H9 (cell line): ENCODE results near the gene DNM1. TPM values are rescaled to one million over a fixed set of nuclear protein-coding genes. Genes with fewer than 3 reads are reported as not detected.

Source experiments
- DNase-seq: peaks from one replicate; pipeline ENCODE4 v3.0.0-alpha.2; 2017
- H2AFZ ChIP-seq: one replicate; pipeline ENCODE4 v1.6.1; 2013; ENCODE audit warnings: mild to moderate bottlenecking, low read length, control low read depth, moderate library complexity
- H2AK5ac ChIP-seq: 2 replicates; pipeline ENCODE4 v1.6.1; 2013; ENCODE audit warnings: low read length, control low read depth, mixed read lengths; ENCODE audit not compliant: insufficient read length
- H2BK120ac ChIP-seq: one replicate; pipeline ENCODE4 v1.6.1; 2013; ENCODE audit warnings: low read depth, mild to moderate bottlenecking, low read length, control low read depth, inconsistent platforms; ENCODE audit not compliant: poor library complexity, severe bottlenecking
- H2BK12ac ChIP-seq: 2 replicates; pipeline ENCODE4 v1.6.1; 2013; ENCODE audit warnings: low read length, control low read depth, mixed read lengths, low read depth; ENCODE audit not compliant: insufficient read length
- H2BK15ac ChIP-seq: 2 replicates; pipeline ENCODE4 v1.6.1; 2013; ENCODE audit warnings: low read depth, low read length, control low read depth
- H2BK20ac ChIP-seq: one replicate; pipeline ENCODE4 v1.6.1; 2013; ENCODE audit warnings: low read depth, mild to moderate bottlenecking, low read length, control low read depth, inconsistent platforms; ENCODE audit not compliant: poor library complexity, severe bottlenecking
- H2BK5ac ChIP-seq: 2 replicates; pipeline ENCODE4 v1.6.1; 2013; ENCODE audit warnings: low read length, control low read depth, mixed read lengths; ENCODE audit not compliant: insufficient read length
- H3K14ac ChIP-seq: 2 replicates; pipeline ENCODE4 v1.6.1; 2013; ENCODE audit warnings: low read length, control low read depth; ENCODE audit not compliant: insufficient read depth
- H3K18ac ChIP-seq: 2 replicates; pipeline ENCODE4 v1.6.1; 2013; ENCODE audit warnings: low read depth, mild to moderate bottlenecking, mixed read lengths, low read length, control low read depth; ENCODE audit not compliant: insufficient read length
- H3K23ac ChIP-seq: 2 replicates; pipeline ENCODE4 v1.6.1; 2013; ENCODE audit warnings: low read length, control low read depth, mixed read lengths, low read depth; ENCODE audit not compliant: insufficient read length
- H3K23me2 ChIP-seq: 2 replicates; pipeline ENCODE4 v1.6.1; 2013; ENCODE audit warnings: low read depth, mild to moderate bottlenecking, mixed read lengths, low read length, control low read depth; ENCODE audit not compliant: insufficient read length, poor library complexity, severe bottlenecking
- H3K27ac ChIP-seq: 2 replicates; pipeline ENCODE4 v1.5.1; 2013; ENCODE audit warnings: low read length, control low read depth, mixed read lengths, low read depth; ENCODE audit not compliant: insufficient read length
- H3K27me3 ChIP-seq: 2 replicates; pipeline ENCODE4 v1.6.1; 2013; ENCODE audit warnings: low read length, control low read depth, inconsistent platforms; ENCODE audit not compliant: insufficient read depth
- H3K4ac ChIP-seq: 2 replicates; pipeline ENCODE4 v1.6.1; 2013; ENCODE audit warnings: low read depth, mild to moderate bottlenecking, control low read depth, inconsistent platforms, low read length, moderate library complexity
- H3K4me1 ChIP-seq: 2 replicates; pipeline ENCODE4 v1.6.1; 2013; ENCODE audit warnings: low read length, control low read depth, inconsistent platforms; ENCODE audit not compliant: insufficient read depth
- H3K4me2 ChIP-seq: 2 replicates; pipeline ENCODE4 v1.6.1; 2013; ENCODE audit warnings: low read length, control low read depth, mixed read lengths; ENCODE audit not compliant: insufficient read length, insufficient read depth
- H3K56ac ChIP-seq: 2 replicates; pipeline ENCODE4 v1.6.1; 2013; ENCODE audit warnings: low read depth, mild to moderate bottlenecking, mixed read lengths, low read length, control low read depth; ENCODE audit not compliant: insufficient read length
- H3K79me1 ChIP-seq: 2 replicates; pipeline ENCODE4 v1.6.1; 2013; ENCODE audit warnings: low read depth, mild to moderate bottlenecking, moderate library complexity, low read length, control low read depth, inconsistent platforms; ENCODE audit not compliant: insufficient read depth, poor library complexity, severe bottlenecking
- H3K79me2 ChIP-seq: 2 replicates; pipeline ENCODE4 v1.6.1; 2013; ENCODE audit warnings: low read length, control low read depth, inconsistent platforms; ENCODE audit not compliant: insufficient read depth
- H3K9ac ChIP-seq: 2 replicates; pipeline ENCODE4 v1.6.1; 2013; ENCODE audit warnings: low read length, control low read depth, mixed read lengths; ENCODE audit not compliant: insufficient read length; ENCODE audit errors: extremely low read depth
- H3K9me3 ChIP-seq: one replicate; pipeline ENCODE4 v1.6.1; 2013; ENCODE audit warnings: low read depth, low read length, inconsistent platforms; ENCODE audit not compliant: control insufficient read depth
- H3T11ph ChIP-seq: one replicate; pipeline ENCODE4 v1.6.1; 2013; ENCODE audit warnings: mild to moderate bottlenecking, low read length, control low read depth, inconsistent platforms
- H4K20me1 ChIP-seq: one replicate; pipeline ENCODE4 v1.6.1; 2013; ENCODE audit not compliant: control insufficient read depth, insufficient read length, insufficient read depth
- H4K5ac ChIP-seq: 2 replicates; pipeline ENCODE4 v1.6.1; 2013; ENCODE audit warnings: low read depth, mild to moderate bottlenecking, mixed read lengths, low read length, control low read depth; ENCODE audit not compliant: insufficient read length
- H4K8ac ChIP-seq: replicated peaks from 2 replicates; pipeline ENCODE4 v1.6.1; 2013; ENCODE audit warnings: low read length, control low read depth, mixed read lengths, low read depth; ENCODE audit not compliant: insufficient read length
- H4K91ac ChIP-seq: 2 replicates; pipeline ENCODE4 v1.6.1; 2013; ENCODE audit warnings: low read depth, mild to moderate bottlenecking, moderate library complexity, mixed read lengths, low read length, control low read depth; ENCODE audit not compliant: insufficient read length
- H3K27ac Mint-ChIP-seq, 3 experiments: 2 replicates in 2 of 3; 3 replicates in 1 of 3; pipeline ENCODE4 v1.8.0; 2020 to 2021; ENCODE audit warnings: mixed read lengths in 3 of 3, mild to moderate bottlenecking in 1 of 3, moderate library complexity in 1 of 3
- H3K27me3 Mint-ChIP-seq: 2 replicates; pipeline ENCODE4 v1.8.0; 2021; ENCODE audit warnings: low read depth, mild to moderate bottlenecking, moderate library complexity, mixed read lengths
- H3K36me3 Mint-ChIP-seq, 3 experiments: 2 replicates in 2 of 3; 3 replicates in 1 of 3; pipeline ENCODE4 v1.8.0; 2020 to 2021; ENCODE audit warnings: low read depth in 3 of 3, mixed read lengths in 3 of 3; ENCODE audit not compliant: insufficient read depth in 1 of 3
- H3K4me1 Mint-ChIP-seq, 2 experiments: 2 replicates each; pipeline ENCODE4 v1.8.0; 2020; ENCODE audit warnings: mixed read lengths in 2 of 2
- H3K4me3 Mint-ChIP-seq, 2 experiments: 2 replicates in 1 of 2; 3 replicates in 1 of 2; pipeline ENCODE4 v1.8.0; 2020 to 2021; ENCODE audit warnings: mild to moderate bottlenecking in 2 of 2, mixed read lengths in 2 of 2, moderate library complexity in 1 of 2
- H3K9me3 Mint-ChIP-seq, 2 experiments: 2 replicates in 1 of 2; 3 replicates in 1 of 2; pipeline ENCODE4 v1.8.0; 2020; ENCODE audit warnings: mild to moderate bottlenecking in 2 of 2, mixed read lengths in 2 of 2, moderate library complexity in 1 of 2
- CTCF ChIP-seq: fragments of 200-600 bp; sonication (generic); conservative IDR thresholded peaks from 3 replicates; pipeline ENCODE4 v1.8.0; 2021; ENCODE audit warnings: antibody characterized with exemption, mild to moderate bottlenecking
- WGBS: extraction: QIAGEN DNeasy Blood & Tissue Kit; methylation state at CpG from one replicate; pipeline ENCODE4 v1.1.7; 2013; ENCODE audit warnings: missing lambda C conversion rate, low lambda C conversion rate, mixed read lengths; ENCODE audit not compliant: insufficient read length; ENCODE audit errors: extremely low coverage; 5-methylcytosine and 5-hydroxymethylcytosine counted together
- total RNA-seq: library from RNA; stranded (reverse); gene quantifications from 2 replicates; pipeline ENCODE4 v1.2.1, GENCODE V29; 2021

Gene DNM1
- total RNA-seq, 1 experiment from 2014 or later: 58.0 TPM

- H3K9ac ChIP-seq: no peak overlapping the region
- no peaks in the 10 kb centered on the region for H3K79me1 ChIP-seq
- H2BK20ac ChIP-seq: no peak overlapping the region
- Mint-ChIP-seq H3K27ac (no peak overlapping the region), H3K4me3 (no peak overlapping the region), H3K9me3 (no peaks in the 10 kb centered on the region), H3K4me1 (peaks cover 0 to 6% of the 10 kb centered on the region in 2 experiments; a peak in 3 of 4 replicates), H3K36me3 (peaks cover 28 to 63% (median 58%) of the 10 kb centered on the region in 3 experiments), H3K27me3 (no peaks in the 10 kb centered on the region; the same call in none of the 2 replicates)
- H4K5ac ChIP-seq: no peak overlapping the region
- H2AFZ ChIP-seq: no peak overlapping the region
- TF ChIP-seq CTCF: no peak
- H4K8ac ChIP-seq: no peak overlapping the region
- H3K4me1 ChIP-seq: no peaks in the 10 kb centered on the region
- H2BK15ac ChIP-seq: no peak overlapping the region
- H3K27ac ChIP-seq: no peak overlapping the region
- no peak overlapping the region for H3K23ac ChIP-seq
- no peaks in the 10 kb centered on the region for H3K9me3 ChIP-seq
- H3K18ac ChIP-seq: no peak overlapping the region
- no peak overlapping the region for H3K4ac ChIP-seq
- H3T11ph ChIP-seq: no peak overlapping the region
- no peak overlapping the region for H3K56ac ChIP-seq
- no peak overlapping the region for H2BK12ac ChIP-seq
- H3K14ac ChIP-seq: no peak overlapping the region
- H2BK120ac ChIP-seq: no peak overlapping the region
- WGBS: no CpG with 5 or more reads among the region's 17 CpGs
- H3K23me2 ChIP-seq: no peaks in the 10 kb centered on the region
- no peaks in the 10 kb centered on the region for H3K27me3 ChIP-seq
- no peak overlapping the region for H2BK5ac ChIP-seq
- H3K4me2 ChIP-seq: no peak overlapping the region
- no peaks in the 10 kb centered on the region for H3K79me2 ChIP-seq
- no peak overlapping the region for H4K91ac ChIP-seq
- no peaks in the 10 kb centered on the region for H4K20me1 ChIP-seq
- H2AK5ac ChIP-seq: no peak overlapping the region
- no peak for DNase-seq
Measured at GRCh38 chr9:128260340-128260739, 57.2 kb downstream of the DNM1 start.
